Activated CD8-positive, alpha-beta T cell treated with anti-CD3 and anti-CD28 coated beads for 36 hours (primary cell): Measurements from ENCODE around the gene SNCB. TPM values are rescaled to one million over a fixed set of nuclear protein-coding genes. Genes with fewer than 3 reads are reported as not detected.
A peak's percentile ranks its signal among the peaks of the same experiment; 100 is the strongest.

ENCODE experiments used
- ATAC-seq: fragments of 200-7000 bp; cut with Tn5 transposase; one replicate; pipeline ENCODE4 v1.10.0; 2021; ENCODE audit warnings: mild to moderate bottlenecking, moderate library complexity
- CTCF ChIA-PET: fragments of 350-600 bp; sonication (Branson Sonifier 250); formaldehyde crosslinking; loops from one replicate; lab custom pipeline; 2021; ENCODE audit warnings: antibody characterized with exemption; lab: Charles Lee
- POLR2A ChIA-PET: fragments of 350-600 bp; sonication (Branson Sonifier 250); formaldehyde crosslinking; loops from one replicate; lab custom pipeline; 2021; ENCODE audit warnings: antibody characterized with exemption; lab: Charles Lee
- DNase-seq: peaks from one replicate; pipeline ENCODE4 v3.0.0-alpha.2; 2020
- H3K27ac Mint-ChIP-seq: one replicate; pipeline ENCODE4 v1.8.0; 2021; ENCODE audit warnings: mild to moderate bottlenecking, mixed read lengths
- H3K27me3 Mint-ChIP-seq: one replicate; pipeline ENCODE4 v1.8.0; 2021; ENCODE audit warnings: mixed read lengths
- H3K36me3 Mint-ChIP-seq: one replicate; pipeline ENCODE4 v1.8.0; 2021; ENCODE audit warnings: low read depth, mixed read lengths
- H3K4me1 Mint-ChIP-seq: one replicate; pipeline ENCODE4 v1.8.0; 2021; ENCODE audit warnings: low read depth, mixed read lengths
- H3K4me3 Mint-ChIP-seq: one replicate; pipeline ENCODE4 v1.8.0; 2021; ENCODE audit warnings: mild to moderate bottlenecking, moderate library complexity, mixed read lengths
- H3K9me3 Mint-ChIP-seq: one replicate; pipeline ENCODE4 v1.8.0; 2021; ENCODE audit warnings: mixed read lengths
- CTCF ChIP-seq: fragments of 200-600 bp; IDR thresholded peaks from one replicate; pipeline ENCODE4 v1.8.0; 2022; ENCODE audit warnings: antibody characterized with exemption, mild to moderate bottlenecking
- intact Hi-C: fragments of 100-400 bp; cut with micrococcal nuclease; formaldehyde crosslinking; loops from one replicate; pipeline ENCODE4 v1.10.0; 2022
- total RNA-seq, 2 experiments: library from RNA; stranded (reverse); gene quantifications; one replicate each; pipeline ENCODE4 v1.2.3, GENCODE V29; 2021

The SNCB gene
- total RNA-seq, 2 experiments from 2014 or later = 0.69 to 0.79 TPM

- Mint-ChIP-seq H3K4me1 (peaks cover 17% of the 10 kb centered on the region), H3K9me3 (no peaks in the 10 kb centered on the region), H3K27me3 (peaks cover 59% of the 10 kb centered on the region), H3K4me3 (no peak overlapping the region), H3K27ac (no peak overlapping the region), H3K36me3 (no peaks in the 10 kb centered on the region)
- ATAC-seq (no peak), DNase-seq (no peak)
- no peak for TF ChIP-seq CTCF
- ChIA-PET CTCF (interaction anchor here (3.3 kb wide), 1 partner anchor 28 kb away, joined by 19 read pairs; no protein-coding TSS in a partner anchor), POLR2A (no interaction called here)
- intact Hi-C loops = no loop called here
Observed at GRCh38 chr5:176632745-176633144, 2.4 kb upstream of the SNCB start.

- Mint-ChIP-seq H3K27me3 (peaks cover 60% of the 10 kb centered on the region), H3K4me3 (no peak overlapping the region), H3K9me3 (no peaks in the 10 kb centered on the region), H3K27ac (no peak overlapping the region), H3K36me3 (no peaks in the 10 kb centered on the region), H3K4me1 (peaks cover 17% of the 10 kb centered on the region)
- ChIA-PET POLR2A (interaction anchor here (1.0 to 1.4 kb wide), 4 partner anchors 10 to 183 kb away, joined by 3 to 4 read pairs (median 4); partner anchors contain the start of gene TSPAN17), CTCF (interaction anchor here (1.1 to 2.8 kb wide), 5 partner anchors 10 to 29 kb away, joined by 5 to 9 read pairs (median 8); no protein-coding TSS in a partner anchor)
- TF ChIP-seq CTCF = no peak
- ATAC-seq (no peak), DNase-seq (no peak)
- intact Hi-C loops = no loop called here
Observed at GRCh38 chr5:176631383-176632200, 1.3 kb upstream of the SNCB start.

GRCh38 chr5:176630681-176631222, 418 bp upstream of the SNCB start:
- Mint-ChIP-seq H3K27me3 (peaks cover 62% of the 10 kb centered on the region), H3K36me3 (no peaks in the 10 kb centered on the region), H3K4me3 (peak overlapping the region; percentile 20), H3K4me1 (peaks cover 17% of the 10 kb centered on the region), H3K9me3 (no peaks in the 10 kb centered on the region), H3K27ac (no peak overlapping the region)
- TF ChIP-seq CTCF = no peak
- ATAC-seq = no peak
- intact Hi-C loops = no loop called here
- POLR2A ChIA-PET = interaction anchor here (1.0 to 1.4 kb wide), 5 partner anchors 9 to 182 kb away, joined by 3 to 4 read pairs (median 3); partner anchors contain the start of gene TSPAN17
- CTCF ChIA-PET = interaction anchor here (0.7 to 2.8 kb wide), 12 partner anchors 9 to 271 kb away, joined by 3 to 9 read pairs (median 5); partner anchors contain the start of gene TSPAN17
- DNase-seq = no peak

- intact Hi-C loops = no loop called here
Observed at GRCh38 chr5:176629317-176629852, 949 bp downstream of the SNCB start.

More at GRCh38 chr5:176629317-176629852, 949 bp downstream of the SNCB start:
- Mint-ChIP-seq H3K27me3 (peaks cover 58% of the 10 kb centered on the region), H3K27ac (no peak overlapping the region), H3K9me3 (no peaks in the 10 kb centered on the region), H3K4me1 (peaks cover 17% of the 10 kb centered on the region), H3K4me3 (peak overlapping the region; percentile 32), H3K36me3 (no peaks in the 10 kb centered on the region)
- ChIA-PET CTCF (interaction anchor here (1.1 to 2.8 kb wide), 6 partner anchors 8 to 214 kb away, joined by 3 to 9 read pairs (median 6); partner anchors contain the start of gene TSPAN17), POLR2A (no interaction called here)
- ATAC-seq (no peak), DNase-seq (no peak)
- TF ChIP-seq CTCF = no peak
